GM12872 (cell line): Measurements from ENCODE around the gene EPS8L2.

Experiments used
- CTCF ChIP-seq: IDR thresholded peaks from 3 replicates; pipeline ENCODE4 v1.5.1; 2011; ENCODE audit warnings: low read depth, mild to moderate bottlenecking, low read length, moderate library complexity; ENCODE audit not compliant: insufficient read depth

EPS8L2 gene

DNA sequence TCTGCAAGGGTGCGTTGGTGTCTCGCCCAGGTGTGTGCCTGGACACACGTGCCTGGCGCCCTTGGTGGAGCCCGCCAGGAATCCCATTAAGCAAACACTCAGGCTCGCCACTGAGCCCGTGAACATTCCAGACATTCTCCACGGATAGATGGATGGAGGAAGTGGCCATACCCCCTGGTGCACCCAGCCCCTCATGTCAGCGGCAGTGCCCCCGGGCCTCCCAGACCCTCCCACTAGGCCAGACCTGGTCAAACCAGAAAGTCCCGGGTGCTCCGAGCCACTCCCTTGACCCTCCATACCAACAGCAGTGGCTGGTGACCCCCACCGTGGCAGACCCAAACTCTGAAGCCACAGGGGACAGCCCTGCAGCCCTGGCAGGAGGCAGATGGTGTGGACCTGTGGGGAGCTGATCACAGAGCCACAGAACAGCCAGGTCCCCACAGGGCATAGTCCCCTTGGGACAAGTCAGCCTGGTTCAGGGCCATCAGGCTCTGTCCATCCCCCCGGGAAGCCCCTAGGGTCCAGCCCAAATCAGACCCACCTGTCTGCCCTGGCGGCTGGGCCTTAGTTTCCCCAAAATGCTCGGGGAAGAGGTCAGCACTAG lies 1.9 kb downstream of the EPS8L2 start:
- TF ChIP-seq CTCF: no peak

GRCh38 chr11:708511-708910 lies 2.5 kb downstream of the EPS8L2 start:
- TF ChIP-seq CTCF: no peak

GRCh38 chr11:709109-709997 lies 3.3 kb downstream of the EPS8L2 start:
- TF ChIP-seq CTCF: no peak

DNA sequence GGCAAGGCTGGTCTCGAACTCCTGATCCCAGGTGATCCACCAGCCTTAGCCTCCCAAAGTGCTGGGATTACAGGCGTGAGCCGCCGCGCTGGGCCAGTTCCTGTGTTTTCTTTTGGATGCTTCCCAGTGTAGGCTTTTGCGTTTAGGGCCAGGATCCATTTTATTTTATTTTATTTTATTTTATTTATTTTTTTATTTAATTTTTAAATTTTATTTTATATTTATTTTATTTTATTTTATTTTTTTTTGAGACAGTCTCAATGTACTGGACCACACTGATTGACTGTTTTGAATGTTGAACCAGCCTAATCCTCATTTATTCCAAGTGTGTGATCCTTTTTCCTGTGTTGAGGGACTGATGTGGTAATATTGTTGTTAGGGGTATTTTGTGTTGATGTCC lies 8.4 kb downstream of the EPS8L2 start:
- TF ChIP-seq CTCF: no peak

- no peak for TF ChIP-seq CTCF
Measured at GRCh38 chr11:719214-720016, 13.4 kb downstream of the EPS8L2 start.

- TF ChIP-seq CTCF: no peak
Measured at GRCh38 chr11:720017-720641, 14.1 kb downstream of the EPS8L2 start.
